Heart left ventricle (tissue), 16 donors: ENCODE results near the gene ACSBG1. TPM values are rescaled to one million over a fixed set of nuclear protein-coding genes. Genes with fewer than 3 reads are reported as not detected.

ENCODE experiments used
- ATAC-seq, 4 donors: fragments of 200-7000 bp; cut with Tn5 transposase; one replicate each; pipeline ENCODE4 v1.9.1; 2020 to 2022; ENCODE audit warnings: moderate library complexity in 4 of 4, mild to moderate bottlenecking in 3 of 4, moderate number of reproducible peaks in 1 of 4
- DNase-seq, 5 donors: peaks; one replicate each; pipeline ENCODE4 v3.0.0-alpha.2; 2020
- H3K27ac ChIP-seq, 12 donors: fragments of 200-600 bp; sonication (generic) in 4 of 12; one replicate each; pipeline versions ENCODE4 v1.5.0 to v1.8.0; 2016 to 2022; ENCODE audit warnings: mild to moderate bottlenecking in 2 of 12
- H3K27me3 ChIP-seq, 9 donors: fragments of 200-600 bp; sonication (generic) in 2 of 9; one replicate each; pipeline versions ENCODE4 v1.5.1 to v1.8.0; 2016 to 2022; ENCODE audit warnings: mild to moderate bottlenecking in 3 of 9
- H3K36me3 ChIP-seq, 9 donors: fragments of 200-600 bp; sonication (generic) in 2 of 9; one replicate each; pipeline versions ENCODE4 v1.5.0 to v1.8.0; 2018 to 2022; ENCODE audit warnings: mild to moderate bottlenecking in 2 of 9
- H3K4me1 ChIP-seq, 12 donors: fragments of 200-600 bp; sonication (generic) in 4 of 12; one replicate each; pipeline versions ENCODE4 v1.5.0 to v1.8.0; 2016 to 2022; ENCODE audit warnings: mild to moderate bottlenecking in 3 of 12
- H3K4me3 ChIP-seq, 12 donors: fragments of 200-600 bp; sonication (generic) in 4 of 12; one replicate each; pipeline versions ENCODE4 v1.5.0 to v1.8.0; 2017 to 2022; ENCODE audit warnings: mild to moderate bottlenecking in 9 of 12, moderate library complexity in 4 of 12
- H3K9me3 ChIP-seq, 12 donors: fragments of 200-600 bp; sonication (generic) in 4 of 12; one replicate each; pipeline versions ENCODE4 v1.5.0 to v1.8.0; 2016 to 2022; ENCODE audit warnings: mild to moderate bottlenecking in 1 of 12
- POLR2A ChIP-seq, 2 donors: fragments of 450-650 bp; IDR thresholded peaks; one replicate each; pipeline ENCODE4 v1.6.1; 2017; ENCODE audit warnings: antibody characterized with exemption in 2 of 2, mild to moderate bottlenecking in 2 of 2, moderate library complexity in 2 of 2
- WGBS, 4 donors: extraction: QIAGEN DNeasy Blood & Tissue Kit in 2 of 4; methylation state at CpG; one replicate each; pipeline versions ENCODE4 v1.1.5 to v1.1.7; 2013 to 2018; 5-methylcytosine and 5-hydroxymethylcytosine counted together
- intact Hi-C, 10 donors: fragments of 100-400 bp; cut with DNase I; formaldehyde crosslinking; loops; one replicate each; pipeline versions ENCODE4 v1.11.1 to v1.14.2; 2022
- polyA plus RNA-seq, 2 donors: library from polyadenylated mRNA; stranded (reverse); fragments of 200-250 nt; gene quantifications; one replicate each; pipeline ENCODE4 v1.2.3, GENCODE V29; 2013
- total RNA-seq, 9 donors: library from RNA; depleted of rRNA in 2 of 9; stranded (reverse); fragments of >200 nt in 2 of 9; fragmentation: NEBNext Ultra II Directional in 3 of 9; extraction: Animal tissue kit (Norgen Biotek cat#: 25700) in 3 of 9; gene quantifications; one replicate each; pipeline versions ENCODE4 v1.1.0 to v1.2.4, GENCODE V29; 2016 to 2023
- TF ChIP-seq, protein P1 (sequence below), 12 donors: fragments of 200-600 bp; sonication (generic) in 4 of 12; IDR thresholded peaks; one replicate each; pipeline versions ENCODE4 v1.5.0 to v1.8.0; 2018 to 2022; ENCODE audit warnings: antibody characterized with exemption in 12 of 12, mild to moderate bottlenecking in 5 of 12
- donor health status: ischemic (EF 13 %, LVEDD 7.1; RV severe dilation, severe dysfunction).
- donor health status: healthy with polysubstance abuse.
- donor health status: DM: no; HTN: yes; CAD: no.
- donor health status: DM: no; HTN: no; CAD: no.
- donor health status: ischemic (EF 25% LVEDD 6.9; RV normal size, moderate dysfunction).
- donor health status: ischemic (EF 25% LVEDD 5.7; RV mildly dilated, moderate dysfunction).
- donor health status: healthy.
- donor health status: DM: yes; HTN: yes; CAD: no.
- donor health status: ischemic (EF 35%, LVEDD 5.7; RV mildly dilated, moderate dysfunction).
- donor health status: nonischemic (EF 11% LVEDD 7.7; RV severe dilation, severe dysfunction).
- donor health status: DM: yes; HTN: yes; CAD: no.
- donor health status: PGD.
- donor health status: ischemic (EF 29% LVEDD 5.4; RV normal size, mild dysfunction).
- donor health status: nonischemic (EF 23%, LVEDD 6.1; RV moderate dilation, normal function).

ACSBG1 gene
- total and polyA plus RNA-seq, 11 donors, result 0.05 to 1.2 (median 0.16) TPM; not detected in 5

- ATAC-seq (peak; percentile 71 to 76 (median 74)), DNase-seq (peak; percentile 51 to 82 (median 74))
- no peak for TF ChIP-seq POLR2A (IDR thresholded peaks at IDR 0.05)
- TF ChIP-seq, protein P1, sequence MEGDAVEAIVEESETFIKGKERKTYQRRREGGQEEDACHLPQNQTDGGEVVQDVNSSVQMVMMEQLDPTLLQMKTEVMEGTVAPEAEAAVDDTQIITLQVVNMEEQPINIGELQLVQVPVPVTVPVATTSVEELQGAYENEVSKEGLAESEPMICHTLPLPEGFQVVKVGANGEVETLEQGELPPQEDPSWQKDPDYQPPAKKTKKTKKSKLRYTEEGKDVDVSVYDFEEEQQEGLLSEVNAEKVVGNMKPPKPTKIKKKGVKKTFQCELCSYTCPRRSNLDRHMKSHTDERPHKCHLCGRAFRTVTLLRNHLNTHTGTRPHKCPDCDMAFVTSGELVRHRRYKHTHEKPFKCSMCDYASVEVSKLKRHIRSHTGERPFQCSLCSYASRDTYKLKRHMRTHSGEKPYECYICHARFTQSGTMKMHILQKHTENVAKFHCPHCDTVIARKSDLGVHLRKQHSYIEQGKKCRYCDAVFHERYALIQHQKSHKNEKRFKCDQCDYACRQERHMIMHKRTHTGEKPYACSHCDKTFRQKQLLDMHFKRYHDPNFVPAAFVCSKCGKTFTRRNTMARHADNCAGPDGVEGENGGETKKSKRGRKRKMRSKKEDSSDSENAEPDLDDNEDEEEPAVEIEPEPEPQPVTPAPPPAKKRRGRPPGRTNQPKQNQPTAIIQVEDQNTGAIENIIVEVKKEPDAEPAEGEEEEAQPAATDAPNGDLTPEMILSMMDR (IDR thresholded peaks at IDR 0.05), result no peak
- Histone ChIP-seq H3K27me3 (no peaks in the 10 kb centered on the region), H3K4me3 (no peak overlapping the region), H3K4me1 (peaks cover 0 to 48% (median 24%) of the 10 kb centered on the region in 12 donors), H3K27ac (peak overlapping the region; percentile 13 to 83 (median 61)), H3K36me3 (no peaks in the 10 kb centered on the region), H3K9me3 (no peaks in the 10 kb centered on the region)
- WGBS, 4 donors, result 50 to 71% (median 65%) methylated on average over 13 to 14 of the region's 14 CpGs
- intact Hi-C loops, result no loop called here
Observed at GRCh38 chr15:78203346-78204225, 30.8 kb downstream of the ACSBG1 start.

GRCh38 chr15:78201281-78202190 is 32.8 kb downstream of the ACSBG1 start:
- Histone ChIP-seq H3K36me3 (no peaks in the 10 kb centered on the region), H3K27ac (no peak overlapping the region), H3K9me3 (no peaks in the 10 kb centered on the region), H3K27me3 (no peaks in the 10 kb centered on the region), H3K4me3 (no peak overlapping the region), H3K4me1 (peaks cover 0 to 41% (median 20%) of the 10 kb centered on the region in 12 donors)
- ATAC-seq, result no peak
- TF ChIP-seq POLR2A (IDR thresholded peaks at IDR 0.05), result no peak
- TF ChIP-seq, protein P1 (IDR thresholded peaks at IDR 0.05), result no peak
- intact Hi-C loops, result loop anchor here in 1 of 10 donors (2.0 kb wide), 1 partner anchor 39 kb away; no protein-coding TSS in a partner anchor
- DNase-seq, result no peak
- 82 to 89% (median 85%) methylated on average over 9 to 10 of the region's 10 CpGs for WGBS, 4 donors

DNA sequence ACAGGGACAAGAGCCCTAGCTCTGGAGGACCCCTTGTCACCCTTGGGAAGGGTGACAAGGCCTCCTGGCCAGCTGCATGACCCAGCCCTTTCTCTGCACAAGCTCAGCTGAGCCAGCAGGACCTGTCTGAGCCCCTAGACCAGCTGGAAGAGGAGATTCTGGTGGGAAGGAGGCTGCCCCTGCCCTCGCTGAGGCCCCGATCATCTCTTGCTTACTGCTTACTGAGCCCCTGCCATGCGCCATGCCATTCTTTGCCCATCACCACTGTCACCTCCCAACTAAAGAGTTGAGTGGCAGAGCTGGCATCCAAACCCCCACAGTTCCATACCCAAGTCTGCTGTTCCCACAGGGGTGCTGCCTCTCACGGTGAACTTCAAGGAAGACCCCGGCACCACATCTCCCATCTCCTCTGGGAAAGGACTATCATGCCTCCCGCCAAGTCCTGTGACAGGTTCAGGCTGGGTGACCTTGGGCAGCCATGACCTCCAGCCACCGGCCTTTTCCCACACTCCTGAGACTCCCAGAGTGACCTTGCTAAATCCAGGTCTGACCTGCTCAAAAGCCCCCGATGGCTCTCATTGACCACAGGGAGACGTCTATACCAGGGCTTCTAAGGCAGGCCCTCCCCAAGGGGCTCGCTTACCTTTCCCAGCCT is 34.0 kb downstream of the ACSBG1 start:
- H3K27ac ChIP-seq, result no peak overlapping the region
- no peak overlapping the region for H3K4me3 ChIP-seq
- H3K27me3 ChIP-seq, result no peaks in the 10 kb centered on the region
- ATAC-seq (no peak), DNase-seq (no peak)
- peaks cover 0 to 30% (median 16%) of the 10 kb centered on the region in 12 donors for H3K4me1 ChIP-seq
- no peak for TF ChIP-seq POLR2A (IDR thresholded peaks at IDR 0.05)
- TF ChIP-seq, protein P1 (IDR thresholded peaks at IDR 0.05), result no peak
- no peaks in the 10 kb centered on the region for H3K36me3 ChIP-seq
- no peaks in the 10 kb centered on the region for H3K9me3 ChIP-seq
- intact Hi-C loops, result loop anchor here in 1 of 10 donors (2.0 kb wide), 1 partner anchor 40 kb away; no protein-coding TSS in a partner anchor
- WGBS, 4 donors, result 91 to 94% (median 92%) methylated on average over 10 of the region's 10 CpGs
